HPDE6-E6E7 (cell line): ENCODE data around the gene YWHAE.
"Not testable (repeated sequence)": the region's sequence is repeated elsewhere in the genome, so short reads cannot be mapped to it uniquely, and the experiment has no call there.

Source experiments
- DNase-seq: peaks from one replicate; pipeline ENCODE4 v3.0.0; 2011; ENCODE audit warnings: missing footprints; ENCODE audit errors: extremely low spot score

YWHAE gene

DNA sequence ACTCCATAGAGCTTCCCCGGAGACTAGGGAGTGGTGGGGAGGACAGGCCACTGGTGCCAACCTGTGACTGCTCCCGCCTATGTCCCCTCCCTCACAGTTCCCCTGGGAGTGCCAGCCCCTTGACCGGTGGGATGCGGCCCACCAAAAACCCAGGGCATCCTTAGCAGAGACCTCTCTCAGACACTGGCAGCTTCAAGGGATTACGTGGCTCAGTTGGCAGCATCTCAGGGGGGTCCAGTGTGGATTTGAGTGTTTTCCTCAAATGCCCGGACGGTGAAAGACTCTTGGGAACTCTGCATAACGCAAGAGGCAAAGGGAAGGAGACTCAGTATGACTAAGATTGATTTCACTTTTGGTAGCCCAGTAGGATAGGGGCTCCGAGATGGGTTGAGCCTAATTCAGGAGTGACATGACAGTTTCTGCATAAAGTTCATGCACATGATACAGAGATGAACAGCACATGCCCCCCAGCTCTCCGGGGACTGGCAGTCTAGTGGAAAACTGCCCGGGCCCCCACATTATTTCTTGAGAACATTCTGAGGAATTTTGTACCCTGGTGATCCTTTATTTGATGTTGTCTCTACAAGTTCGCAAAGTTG is 70.2 kb downstream of the YWHAE start:
- DNase-seq = no peak

DNA sequence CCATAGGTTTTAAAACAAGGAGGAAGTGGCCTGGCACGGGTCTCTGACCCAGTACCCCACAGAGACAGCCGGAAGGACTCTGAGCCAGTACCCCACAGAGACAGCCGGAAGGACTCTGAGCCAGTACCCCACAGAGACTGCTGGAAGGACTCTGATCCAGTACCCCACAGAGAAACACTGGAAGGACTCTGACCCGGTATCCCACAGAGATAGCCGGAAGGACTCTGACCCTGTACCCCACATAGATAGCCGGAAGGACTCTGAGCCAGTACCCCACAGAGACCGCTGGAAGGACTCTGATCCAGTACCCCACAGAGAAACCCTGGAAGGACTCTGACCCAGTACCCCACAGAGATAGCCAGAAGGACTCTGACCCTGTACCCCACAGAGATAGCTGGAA is 71.6 kb downstream of the YWHAE start:
- no peak for DNase-seq

DNA sequence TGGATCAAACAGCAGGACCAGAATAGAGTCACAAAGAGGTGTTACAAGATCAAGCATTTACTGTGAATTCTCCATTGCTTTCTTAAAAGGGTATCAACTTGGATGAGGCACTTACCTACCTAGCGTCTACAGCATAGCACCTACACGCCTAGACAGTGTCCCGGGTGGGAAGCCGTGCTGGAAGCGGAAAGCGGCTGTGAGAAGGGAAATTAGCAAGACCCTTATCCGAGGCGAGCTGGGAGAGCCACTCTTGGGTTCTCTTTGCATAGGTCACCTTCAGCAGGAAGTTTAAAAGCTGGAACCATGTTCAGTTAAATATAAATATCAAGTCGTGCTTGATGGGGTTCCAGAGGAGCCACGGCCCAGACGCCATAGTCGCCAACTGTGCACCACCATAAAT is 74.3 kb downstream of the YWHAE start:
- no peak for DNase-seq

DNA sequence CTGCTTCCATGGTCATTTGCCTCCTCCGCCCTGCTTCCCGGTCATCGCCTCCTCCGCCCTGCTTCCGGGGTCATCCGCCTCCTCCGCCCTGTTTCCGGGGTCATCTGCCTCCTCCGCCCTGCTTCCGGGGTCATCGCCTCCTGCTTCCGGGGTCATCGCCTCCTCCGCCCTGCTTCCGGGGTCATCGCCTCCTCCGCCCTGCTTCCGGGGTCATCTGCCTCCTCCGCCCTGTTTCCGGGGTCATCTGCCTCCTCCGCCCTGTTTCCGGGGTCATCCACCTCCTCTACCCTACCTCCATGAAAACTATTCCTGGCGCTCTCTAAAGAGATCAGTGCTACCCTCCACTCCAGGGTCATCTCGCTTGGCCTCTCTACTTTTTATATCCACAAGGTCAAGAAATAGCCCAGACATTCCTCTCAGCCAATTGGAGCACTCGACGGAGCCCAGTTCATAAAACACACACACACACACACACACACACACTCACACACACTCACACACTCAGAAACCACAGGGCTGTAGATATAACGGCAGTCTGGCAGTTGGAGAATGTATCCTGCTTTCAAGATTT is 75.7 kb downstream of the YWHAE start:
- DNase-seq = no peak

DNA sequence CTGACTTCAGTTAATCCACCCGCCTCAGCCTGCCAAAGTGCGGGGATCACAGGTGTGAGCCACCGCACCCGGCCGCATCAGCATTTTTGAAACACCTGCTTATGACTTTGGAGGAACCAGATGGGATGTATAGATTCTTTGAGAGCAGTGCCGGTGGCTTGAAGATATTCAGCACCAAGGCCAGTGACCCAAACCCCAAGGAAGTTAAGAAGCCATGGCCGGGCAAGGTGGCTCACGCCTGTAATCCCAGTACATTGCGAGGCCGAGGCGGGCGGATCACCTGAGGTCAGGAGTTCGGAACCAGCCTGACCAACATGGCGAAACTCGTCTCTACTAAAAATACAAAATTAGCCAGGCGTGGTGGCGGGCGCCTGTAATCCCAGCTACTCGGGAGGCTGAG is 76.7 kb downstream of the YWHAE start:
- no peak for DNase-seq

DNA sequence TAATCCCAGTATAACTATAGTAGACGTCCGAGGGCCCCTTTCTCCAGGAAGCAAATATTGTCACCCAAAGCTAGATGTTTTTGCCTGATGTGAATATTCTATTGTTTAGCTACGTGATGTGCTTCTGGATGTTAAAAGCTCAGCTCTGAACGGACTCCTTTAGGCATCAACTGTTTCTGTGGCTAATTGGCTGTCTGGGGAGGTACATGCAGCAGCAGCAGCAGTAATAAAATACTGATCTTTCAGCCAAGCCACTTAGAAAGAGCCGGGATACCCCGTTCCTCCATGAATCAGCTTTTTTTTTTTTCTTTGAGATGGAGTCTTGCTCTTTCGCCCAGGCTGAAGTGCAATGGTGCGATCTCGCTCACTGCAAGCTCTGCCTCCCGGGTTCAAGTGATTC is 77.5 kb downstream of the YWHAE start:
- no peak for DNase-seq

DNA sequence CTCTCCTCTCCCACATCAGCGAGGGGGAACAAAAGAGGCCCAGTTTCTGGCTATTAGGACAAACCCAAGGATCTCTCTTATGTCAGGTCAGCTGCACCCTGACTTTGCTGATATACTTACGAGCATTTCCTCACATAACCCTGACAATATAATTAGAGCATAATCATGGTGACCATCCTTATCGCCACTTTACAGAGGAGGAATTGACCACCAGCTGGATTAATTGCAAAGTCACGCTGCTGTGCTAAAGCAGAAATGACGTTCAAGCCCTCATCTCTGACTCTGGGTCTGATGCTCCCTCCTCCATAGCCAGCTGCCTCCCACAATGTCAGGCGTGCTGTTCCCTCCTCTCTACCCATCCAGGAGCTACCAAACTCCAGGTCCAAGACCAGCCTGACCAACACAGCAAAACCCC is 78.0 kb downstream of the YWHAE start:
- DNase-seq = no peak

DNA sequence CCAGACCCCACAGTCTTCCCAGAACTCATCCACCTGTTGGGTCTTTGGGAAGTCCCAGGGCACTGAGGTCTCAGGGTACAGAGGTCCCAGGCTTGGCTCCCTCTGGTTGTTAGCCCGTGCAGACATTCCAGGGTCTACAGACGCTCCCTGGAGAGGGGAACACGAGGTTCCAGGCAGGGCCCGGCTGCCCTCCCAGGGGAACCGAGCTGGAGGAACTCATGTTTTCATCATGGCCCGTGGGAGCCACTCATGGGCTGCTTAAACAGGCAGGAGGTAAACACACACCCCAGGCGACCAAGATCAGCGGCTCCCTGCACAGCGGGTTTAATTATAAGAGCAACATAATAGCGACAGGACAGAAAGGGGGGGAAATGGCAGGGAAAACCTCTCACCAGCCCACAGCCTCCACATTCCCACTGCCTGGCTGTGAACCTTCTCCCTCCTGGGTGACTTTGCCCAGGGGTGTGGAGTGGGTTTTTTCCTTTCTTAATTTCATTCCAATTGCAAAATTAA is 84.1 kb downstream of the YWHAE start:
- DNase-seq = no peak

DNA sequence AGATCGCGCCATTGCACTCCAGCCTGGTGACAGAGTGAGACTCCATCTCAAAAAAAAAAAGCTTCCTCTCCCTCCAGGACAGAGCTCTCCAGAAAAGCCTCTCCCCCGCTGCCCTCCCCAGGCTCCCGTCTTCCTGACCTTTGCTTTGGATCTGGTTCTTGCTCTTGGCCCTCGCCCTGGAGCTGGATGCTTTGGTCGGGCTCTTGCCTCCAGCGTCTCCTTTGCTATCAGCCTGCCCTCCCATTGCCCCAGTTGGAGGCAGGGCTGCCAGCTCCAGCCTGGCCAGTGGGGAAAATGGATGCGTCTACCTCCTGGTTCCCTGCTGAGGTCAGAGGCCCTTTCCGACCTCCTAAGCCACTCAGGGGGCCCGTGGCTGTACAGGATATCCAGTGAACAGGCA is 84.6 kb downstream of the YWHAE start:
- DNase-seq = no peak

DNA sequence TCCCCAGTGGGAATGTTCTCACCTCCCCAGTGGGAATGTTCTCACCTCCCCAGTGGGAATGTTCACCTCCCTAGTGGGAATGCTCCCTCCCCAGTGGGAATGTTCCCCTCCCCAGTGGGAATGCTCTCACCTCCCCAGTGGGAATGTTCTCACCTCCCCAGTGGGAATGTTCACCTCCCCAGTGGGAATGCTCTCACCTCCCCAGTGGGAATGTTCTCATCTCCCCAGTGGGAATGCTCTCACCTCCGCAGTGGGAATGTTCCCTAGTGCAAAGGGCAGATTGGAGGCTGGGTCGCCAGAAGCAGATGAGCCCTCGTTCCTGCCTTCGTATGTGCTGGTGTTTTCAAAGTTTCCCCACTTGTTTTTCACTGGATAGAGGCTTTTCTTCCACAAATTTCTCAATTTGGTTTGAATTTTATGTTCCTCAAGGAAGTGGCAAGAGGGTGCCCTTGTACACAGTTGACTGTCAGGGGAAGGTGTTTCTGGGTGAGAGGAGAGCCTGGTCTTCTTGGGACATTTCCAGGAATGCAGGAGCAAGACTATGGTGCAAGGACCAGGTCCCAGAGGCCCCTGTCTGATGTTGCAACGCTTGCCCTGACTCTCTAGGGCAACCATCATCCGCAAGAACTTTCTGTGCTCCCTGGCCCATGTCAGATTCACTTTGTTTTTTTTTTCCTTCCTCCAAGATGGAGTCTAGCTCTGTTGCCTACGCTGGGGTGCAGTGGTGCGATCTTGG is 86.6 kb downstream of the YWHAE start:
- no peak for DNase-seq

DNA sequence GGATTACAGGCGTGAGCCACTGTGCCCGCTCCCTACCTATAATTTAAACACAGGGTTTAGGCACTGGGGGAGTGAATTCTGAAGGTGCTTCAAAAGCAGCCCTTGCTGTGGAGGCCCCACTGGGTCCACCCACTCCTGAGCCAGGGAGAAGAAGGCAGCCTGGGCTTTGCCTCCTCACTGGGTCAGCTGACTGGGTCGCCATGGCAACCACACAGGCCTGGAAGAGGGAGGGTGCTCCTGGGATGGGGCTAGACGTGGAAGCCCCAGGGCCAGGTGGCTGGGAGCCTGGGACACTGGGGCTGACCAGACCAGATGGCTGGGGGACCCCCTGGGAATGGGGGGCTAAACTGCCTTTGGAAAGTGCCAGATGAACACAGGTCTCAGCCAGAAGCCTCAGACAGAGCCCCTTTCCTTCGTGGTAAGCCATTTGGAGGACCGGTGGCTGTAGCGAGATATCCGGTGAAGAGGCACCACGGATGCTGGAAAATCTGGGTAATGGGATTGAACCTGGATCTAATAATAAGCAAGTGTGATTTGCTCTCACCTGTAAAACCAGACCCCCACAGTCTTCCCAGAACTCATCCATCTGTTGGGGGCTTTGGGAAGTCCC is 87.7 kb downstream of the YWHAE start:
- no peak for DNase-seq

DNA sequence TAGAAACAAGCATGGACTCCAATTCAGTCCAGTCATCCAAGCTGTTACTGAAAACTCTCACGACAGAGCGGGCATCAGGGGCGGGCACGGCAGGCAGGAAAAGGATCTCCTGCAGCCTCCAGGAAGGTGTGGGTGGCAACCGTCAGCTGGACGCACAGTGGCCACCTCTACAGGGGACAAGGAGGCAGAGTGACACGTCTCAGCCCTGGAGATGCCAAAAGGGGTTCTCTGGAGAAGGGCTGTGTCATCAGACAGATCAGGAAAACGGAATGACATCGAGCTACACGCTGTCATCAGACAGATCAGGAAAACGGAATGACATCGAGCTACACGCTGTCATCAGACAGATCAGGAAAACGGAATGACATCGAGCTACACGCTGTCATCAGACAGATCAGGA is 92.2 kb downstream of the YWHAE start:
- not testable (repeated sequence) for DNase-seq

DNA sequence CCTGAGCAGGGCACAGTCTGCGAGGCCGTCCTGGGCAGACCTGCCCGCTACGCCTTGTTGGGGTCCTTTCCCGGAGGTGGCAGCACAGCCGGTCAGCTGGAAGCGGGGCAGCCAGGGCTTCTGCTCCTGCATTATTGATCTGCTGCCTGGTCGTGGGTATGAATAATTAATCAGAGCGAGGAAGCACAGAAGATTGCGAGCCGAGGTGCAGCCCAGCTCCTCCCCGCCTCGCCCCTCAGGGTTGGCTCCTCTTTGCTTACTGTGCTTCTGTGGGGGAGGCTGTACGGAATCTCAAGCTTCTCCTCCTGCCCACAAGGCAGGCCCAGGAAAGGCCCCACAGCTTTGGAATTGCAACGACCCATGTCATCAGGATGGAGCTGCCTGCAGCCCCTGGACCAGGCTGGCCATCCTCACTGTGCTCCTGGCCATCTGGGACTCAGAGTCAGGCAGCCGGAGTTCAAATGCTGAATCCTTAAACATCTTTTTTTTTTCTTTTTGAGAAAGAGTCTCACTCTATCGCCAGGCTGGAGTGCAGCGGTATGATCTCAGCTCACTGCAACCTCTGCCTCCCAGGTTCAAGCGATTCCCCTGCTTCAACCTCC is 95.0 kb downstream of the YWHAE start:
- no peak for DNase-seq

DNA sequence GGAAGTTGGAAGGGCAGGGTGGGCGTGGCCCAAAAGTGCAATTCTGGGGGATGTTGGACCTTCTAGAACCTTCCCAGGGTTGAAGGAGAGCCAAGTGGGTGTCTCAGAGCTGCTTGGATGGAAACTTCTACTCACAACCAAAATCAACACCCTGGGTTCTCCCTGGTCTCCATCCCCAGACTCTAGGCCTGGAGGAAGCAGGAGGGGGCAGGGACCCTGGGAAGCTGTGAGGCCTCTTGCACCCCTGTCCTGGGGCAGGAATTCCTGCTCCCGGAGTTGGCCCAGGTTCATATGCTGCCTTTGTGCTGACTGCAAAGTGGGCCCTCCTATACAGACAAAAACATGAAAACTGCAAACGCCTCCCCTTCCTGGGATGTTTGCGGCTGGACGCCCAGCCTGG is 95.5 kb downstream of the YWHAE start:
- DNase-seq = no peak

DNA sequence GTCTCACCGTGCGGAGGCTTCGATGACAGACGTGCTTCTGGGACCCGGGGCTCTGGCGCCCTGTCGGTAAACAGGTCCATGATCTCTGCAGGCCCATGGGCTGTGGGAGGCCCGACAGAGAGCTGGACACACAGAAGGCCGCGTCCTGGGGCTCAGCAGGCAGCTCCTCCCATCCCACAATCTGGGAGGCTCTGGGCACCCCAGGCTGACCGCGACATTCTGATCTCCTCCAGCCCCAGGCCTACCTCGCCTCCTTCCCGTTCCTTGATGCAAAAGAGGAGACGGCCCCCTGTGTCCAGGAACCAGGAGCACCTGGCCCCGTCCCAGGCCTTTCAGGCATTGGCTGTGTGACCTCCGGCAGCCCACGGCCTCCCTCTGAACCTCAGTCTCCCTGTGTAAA is 97.3 kb downstream of the YWHAE start:
- DNase-seq = no peak

DNA sequence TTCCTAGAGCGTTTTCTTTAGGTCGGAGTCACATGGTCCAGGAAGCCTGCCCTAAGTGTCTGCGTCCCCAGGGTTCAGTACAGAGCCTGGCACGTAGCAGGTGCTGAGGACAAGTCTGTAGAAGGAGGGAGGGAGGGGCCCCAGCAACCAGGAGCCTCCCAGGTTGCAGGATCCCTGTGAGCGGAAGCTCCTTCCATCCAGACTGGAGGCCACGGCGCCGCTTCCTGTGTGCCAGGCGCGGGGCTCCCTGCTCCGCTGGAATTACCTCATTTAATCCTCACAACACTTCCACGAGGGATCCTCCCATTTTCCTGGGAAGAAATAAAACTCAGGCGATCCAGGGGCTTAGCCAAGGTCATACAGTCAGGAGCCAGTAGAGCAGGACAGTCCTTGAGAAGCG is 98.5 kb downstream of the YWHAE start:
- no peak for DNase-seq

DNA sequence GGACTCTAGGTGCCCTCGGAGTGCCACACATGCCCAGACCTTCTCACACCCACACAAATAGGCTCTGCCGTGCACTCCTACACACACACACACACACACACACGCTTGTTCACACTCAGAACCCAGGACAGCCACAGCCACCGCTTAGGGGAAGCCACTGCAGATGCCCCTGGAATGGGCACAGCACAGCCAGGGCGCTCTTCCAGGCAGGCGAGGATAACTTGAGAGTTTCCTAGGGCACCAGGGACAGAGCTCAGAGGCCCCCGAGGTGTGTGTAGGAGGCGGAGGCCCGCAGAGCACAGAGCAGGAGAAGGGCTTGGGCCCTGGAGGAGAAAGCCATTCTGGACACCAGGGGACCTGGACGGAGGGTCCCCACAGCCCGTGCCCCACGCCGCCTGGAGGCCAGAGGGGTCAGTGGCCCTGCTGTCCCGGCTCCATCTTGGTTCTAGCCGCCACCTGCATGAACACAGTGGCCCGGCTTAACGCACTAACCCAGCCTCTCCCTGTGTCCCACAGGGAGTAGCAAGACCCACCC is 99.6 kb downstream of the YWHAE start:
- no peak for DNase-seq

DNA sequence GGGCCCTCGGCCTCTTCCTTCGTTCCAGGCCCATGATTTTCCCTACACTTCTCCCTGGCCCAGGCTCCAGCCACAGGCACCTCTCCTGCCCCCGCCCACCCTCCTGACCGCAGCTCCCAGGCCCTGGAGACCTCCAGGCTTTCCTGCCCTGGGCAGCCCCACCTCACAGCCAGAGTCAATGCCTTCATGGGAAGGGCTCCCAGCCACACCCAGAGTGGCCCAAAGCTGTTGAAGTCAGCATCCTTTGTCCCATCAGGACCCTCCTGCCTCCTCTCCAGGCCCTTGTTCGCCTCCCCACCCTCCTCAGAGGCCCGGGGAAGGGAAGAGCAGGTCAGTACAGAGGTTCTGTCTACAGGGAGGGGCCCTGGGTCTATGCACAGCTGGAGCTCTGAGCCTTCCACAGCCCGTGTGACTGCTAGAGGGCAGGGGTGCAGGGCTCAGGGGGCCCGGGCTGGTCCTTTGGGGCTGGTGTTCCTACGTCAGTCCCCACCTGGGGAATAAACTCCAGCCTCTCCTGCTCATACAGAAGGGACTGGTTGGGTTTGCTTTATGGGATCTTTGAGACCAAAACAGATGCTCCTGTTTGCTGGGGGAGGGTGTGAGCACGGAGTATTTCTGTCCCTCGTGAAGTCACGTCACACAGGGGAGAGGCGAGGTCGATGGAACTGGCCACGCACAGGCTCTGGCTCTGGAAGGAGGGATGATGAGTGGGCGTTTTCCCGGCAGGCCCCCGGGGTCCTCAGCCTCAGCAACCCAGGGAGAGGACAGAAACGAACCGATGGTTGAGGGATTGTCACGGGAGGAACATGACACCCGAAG is 100.3 kb downstream of the YWHAE start:
- no peak for DNase-seq

DNA sequence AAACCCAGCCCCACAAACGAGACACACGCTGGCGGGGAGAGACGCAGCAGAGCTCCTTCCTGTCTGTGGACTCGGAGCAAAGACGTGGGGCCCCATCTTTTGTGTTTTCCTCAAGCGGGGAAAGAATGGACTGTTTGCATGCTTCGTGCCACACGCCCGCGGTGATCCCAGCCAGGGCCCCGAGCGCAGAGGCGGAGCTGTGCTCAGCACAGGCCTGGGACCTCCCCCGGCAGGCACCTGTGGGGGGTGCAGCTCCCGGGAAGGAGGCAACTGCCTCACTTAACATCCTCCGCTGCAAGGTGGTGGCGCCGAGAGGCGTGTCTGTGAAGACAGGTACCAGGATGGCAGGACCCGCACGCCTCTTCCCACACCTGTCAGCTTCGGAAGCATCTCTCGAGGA is 101.4 kb downstream of the YWHAE start:
- no peak for DNase-seq
